Fibroblast of lung (primary cell): ENCODE data around the gene TSPAN18. TPM values are rescaled to one million over a fixed set of nuclear protein-coding genes. Genes with fewer than 3 reads are reported as not detected.

Source experiments
- DNase-seq, 2 donors: peaks; one replicate each; pipeline versions ENCODE4 v3.0.0 to v3.0.0-alpha.2; 2010; ENCODE audit warnings: low read depth in 2 of 2
- H2AFZ ChIP-seq: 2 replicates; pipeline ENCODE4 v1.5.1; 2012; ENCODE audit warnings: low read length, control low read depth, inconsistent platforms
- H3K27ac ChIP-seq: 2 replicates; pipeline ENCODE4 v1.5.1; 2011; ENCODE audit warnings: low read length, control low read depth; ENCODE audit not compliant: insufficient read depth
- H3K27me3 ChIP-seq: 2 replicates; pipeline ENCODE4 v1.5.1; 2011; ENCODE audit warnings: mild to moderate bottlenecking, low read length; ENCODE audit not compliant: control insufficient read depth, insufficient read depth
- H3K36me3 ChIP-seq: 2 replicates; pipeline ENCODE4 v1.5.1; 2011; ENCODE audit warnings: low read length; ENCODE audit not compliant: control insufficient read depth, insufficient read depth
- H3K4me1 ChIP-seq: 2 replicates; pipeline ENCODE4 v1.5.1; 2011; ENCODE audit warnings: low read length; ENCODE audit not compliant: control insufficient read depth, insufficient read depth; ENCODE audit errors: extremely low read depth
- H3K4me2 ChIP-seq: 2 replicates; pipeline ENCODE4 v1.5.1; 2011; ENCODE audit warnings: low read length, control low read depth; ENCODE audit not compliant: insufficient read depth; ENCODE audit errors: extremely low read depth
- H3K4me3 ChIP-seq, 4 experiments: fragments of 200-600 bp in 1 of 4; sonication (generic) in 1 of 4; replicated peaks in 1 of 4; 2 replicates each; pipeline ENCODE4 v1.5.1; 2011 to 2016; ENCODE audit warnings: low read length in 4 of 4, low read depth in 3 of 4, mild to moderate bottlenecking in 3 of 4, control low read depth in 2 of 4, inconsistent platforms in 1 of 4, mixed read lengths in 1 of 4; ENCODE audit not compliant: insufficient read depth in 1 of 4; ENCODE audit errors: control extremely low read depth in 1 of 4
- H3K79me2 ChIP-seq: 2 replicates; pipeline ENCODE4 v1.5.1; 2012; ENCODE audit warnings: mild to moderate bottlenecking, low read length, inconsistent platforms; ENCODE audit not compliant: control insufficient read depth, insufficient read depth
- H3K9ac ChIP-seq: 2 replicates; pipeline ENCODE4 v1.5.1; 2011; ENCODE audit warnings: mild to moderate bottlenecking, low read length, control low read depth; ENCODE audit not compliant: insufficient read depth
- H3K9me3 ChIP-seq: 2 replicates; pipeline ENCODE4 v1.5.1; 2012; ENCODE audit warnings: low read depth, low read length; ENCODE audit not compliant: control insufficient read depth, insufficient read depth
- H4K20me1 ChIP-seq: 2 replicates; pipeline ENCODE4 v1.5.1; 2011; ENCODE audit warnings: low read length; ENCODE audit not compliant: control insufficient read depth, insufficient read depth; ENCODE audit errors: extremely low read depth
- EZH2 ChIP-seq: IDR thresholded peaks from 2 replicates; pipeline ENCODE4 v1.5.1; 2012; ENCODE audit warnings: low read length, control low read depth, mild to moderate bottlenecking; ENCODE audit errors: missing control alignments
- polyA plus RNA-seq, 2 donors: library from polyadenylated mRNA; depleted of rRNA in 1 of 2; stranded (reverse) in 1 of 2; unstranded in 1 of 2; fragments of >200 nt; gene quantifications; 2 replicates each; pipeline ENCODE4 v1.2.1, GENCODE V29; 2011 to 2012; ENCODE audit warnings: missing spikeins in 1 of 2
- total RNA-seq: library from RNA; depleted of rRNA; stranded (reverse); fragments of >200 nt; gene quantifications from 2 replicates; pipeline ENCODE4 v1.2.1, GENCODE V29; 2014
- TF ChIP-seq, protein P1 (sequence below), 2 donors: IDR thresholded peaks in 1 of 2; conservative IDR thresholded peaks in 1 of 2; 1 replicate in 1 of 2; 2 replicates in 1 of 2; pipeline ENCODE4 v1.5.1; 2011 to 2012; ENCODE audit warnings: low read length in 2 of 2, control low read depth in 1 of 2, inconsistent platforms in 1 of 2, low read depth in 1 of 2, mild to moderate bottlenecking in 1 of 2

TSPAN18 gene
- total and polyA plus RNA-seq, 2 donors (not counting 1 experiment from before 2014, with no cell fraction given): 0.15 TPM; not detected in 1

DNA sequence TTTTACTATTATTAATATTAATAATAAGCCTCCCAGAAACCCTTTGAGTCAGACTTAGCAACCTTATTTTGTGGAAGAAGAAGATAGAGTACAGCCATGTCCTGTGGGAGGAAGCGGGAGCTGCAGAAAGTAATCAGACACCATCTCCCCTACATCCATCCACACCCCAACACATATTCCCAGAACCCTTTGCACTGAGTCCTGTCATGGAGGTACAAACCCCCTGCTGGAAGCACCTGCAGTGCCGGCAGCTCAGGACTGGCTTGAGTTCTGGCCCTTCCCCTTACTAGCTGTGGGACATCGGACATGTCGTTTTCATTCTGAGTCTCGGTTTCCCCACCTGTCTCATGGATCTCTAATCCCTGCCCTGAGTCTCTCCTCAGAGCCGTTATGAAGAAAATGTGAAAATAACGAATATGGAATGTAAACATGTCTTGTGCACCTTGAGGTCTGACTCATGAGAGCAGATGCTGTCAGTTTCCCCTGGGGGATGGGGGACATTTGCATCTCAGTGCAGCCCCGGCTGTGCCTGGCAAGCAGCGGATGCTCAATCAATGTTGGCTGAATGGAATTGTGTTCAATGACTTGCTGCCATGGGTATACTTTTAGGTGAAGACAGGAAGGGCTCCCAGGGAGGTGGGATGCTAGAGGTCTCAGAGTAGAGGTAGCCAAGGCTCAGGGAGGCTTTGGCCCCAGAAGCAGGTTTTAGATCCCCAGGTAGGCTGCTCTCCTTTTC is 178.5 kb downstream of the TSPAN18 start:
- Histone ChIP-seq H3K9ac (no peak overlapping the region), H3K79me2 (no peaks in the 10 kb centered on the region)

DNA sequence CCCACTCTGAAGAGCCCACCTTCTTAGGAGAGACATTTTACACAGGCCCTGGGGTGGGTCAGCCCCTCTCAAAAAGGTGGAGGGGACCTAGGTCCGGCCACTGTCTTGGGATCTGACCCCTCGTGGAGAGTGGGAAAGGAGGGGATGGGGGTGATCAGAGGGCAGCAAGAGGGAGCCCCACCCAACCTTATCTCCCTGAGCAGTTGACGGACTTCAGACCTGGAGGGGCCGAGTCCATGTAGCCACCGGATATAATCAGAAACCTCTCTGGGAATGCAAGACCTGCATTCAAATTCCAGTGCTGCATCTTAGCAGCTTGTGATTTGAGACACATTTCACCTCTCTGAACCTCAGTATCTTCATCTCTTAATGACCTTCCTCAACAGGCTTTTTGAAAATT is 179.9 kb downstream of the TSPAN18 start:
- TF ChIP-seq, protein P1, sequence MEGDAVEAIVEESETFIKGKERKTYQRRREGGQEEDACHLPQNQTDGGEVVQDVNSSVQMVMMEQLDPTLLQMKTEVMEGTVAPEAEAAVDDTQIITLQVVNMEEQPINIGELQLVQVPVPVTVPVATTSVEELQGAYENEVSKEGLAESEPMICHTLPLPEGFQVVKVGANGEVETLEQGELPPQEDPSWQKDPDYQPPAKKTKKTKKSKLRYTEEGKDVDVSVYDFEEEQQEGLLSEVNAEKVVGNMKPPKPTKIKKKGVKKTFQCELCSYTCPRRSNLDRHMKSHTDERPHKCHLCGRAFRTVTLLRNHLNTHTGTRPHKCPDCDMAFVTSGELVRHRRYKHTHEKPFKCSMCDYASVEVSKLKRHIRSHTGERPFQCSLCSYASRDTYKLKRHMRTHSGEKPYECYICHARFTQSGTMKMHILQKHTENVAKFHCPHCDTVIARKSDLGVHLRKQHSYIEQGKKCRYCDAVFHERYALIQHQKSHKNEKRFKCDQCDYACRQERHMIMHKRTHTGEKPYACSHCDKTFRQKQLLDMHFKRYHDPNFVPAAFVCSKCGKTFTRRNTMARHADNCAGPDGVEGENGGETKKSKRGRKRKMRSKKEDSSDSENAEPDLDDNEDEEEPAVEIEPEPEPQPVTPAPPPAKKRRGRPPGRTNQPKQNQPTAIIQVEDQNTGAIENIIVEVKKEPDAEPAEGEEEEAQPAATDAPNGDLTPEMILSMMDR (conservative IDR thresholded peaks at IDR 0.05 in 1 of 2, IDR thresholded peaks at IDR 0.05 in 1 of 2; ENCODE audit: low read depth in 1 of 2, low read length in 2 of 2): no peak
- no peak for TF ChIP-seq EZH2
- no peaks in the 10 kb centered on the region for H3K36me3 ChIP-seq
- peaks cover 19% of the 10 kb centered on the region for H3K27me3 ChIP-seq
- no peak overlapping the region for H3K27ac ChIP-seq
- no peak overlapping the region for H3K4me3 ChIP-seq
- no peaks in the 10 kb centered on the region for H3K4me1 ChIP-seq
- no peak overlapping the region for H3K9ac ChIP-seq
- no peak for DNase-seq
- no peaks in the 10 kb centered on the region for H4K20me1 ChIP-seq
- no peak overlapping the region for H3K4me2 ChIP-seq
- H2AFZ ChIP-seq: no peak overlapping the region
- H3K79me2 ChIP-seq: no peaks in the 10 kb centered on the region
- H3K9me3 ChIP-seq: no peaks in the 10 kb centered on the region

More for the DNA sequence above, 178.5 kb downstream of the TSPAN18 start:
- DNase-seq: peak in 1 of 2 donors; percentile 23
- TF ChIP-seq, protein P1 (conservative IDR thresholded peaks at IDR 0.05 in 1 of 2, IDR thresholded peaks at IDR 0.05 in 1 of 2; ENCODE audit: low read depth in 1 of 2, low read length in 2 of 2): no peak
- no peak for TF ChIP-seq EZH2
- Histone ChIP-seq H3K27ac (no peak overlapping the region), H3K4me3 (no peak overlapping the region), H3K9me3 (no peaks in the 10 kb centered on the region), H3K27me3 (peaks cover 19% of the 10 kb centered on the region), H4K20me1 (no peaks in the 10 kb centered on the region), H3K4me1 (no peaks in the 10 kb centered on the region), H3K36me3 (no peaks in the 10 kb centered on the region), H3K4me2 (no peak overlapping the region), H2AFZ (no peak overlapping the region)

DNA sequence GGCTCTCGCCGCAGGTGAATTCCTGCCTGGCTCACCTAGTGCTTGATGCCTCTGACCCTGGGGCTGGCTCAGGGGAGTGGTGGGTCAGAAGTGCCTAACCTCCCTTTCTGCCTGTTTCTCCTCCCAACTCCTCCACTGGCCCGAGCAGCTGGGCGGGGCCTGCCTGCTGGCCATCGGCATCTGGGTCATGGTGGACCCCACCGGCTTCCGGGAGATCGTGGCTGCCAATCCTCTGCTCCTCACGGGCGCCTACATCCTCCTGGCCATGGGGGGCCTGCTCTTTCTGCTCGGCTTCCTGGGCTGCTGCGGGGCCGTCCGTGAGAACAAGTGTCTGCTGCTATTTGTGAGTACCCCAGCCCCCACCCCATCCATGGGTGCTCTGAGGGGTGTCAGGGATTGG is 182.8 kb downstream of the TSPAN18 start:
- H2AFZ ChIP-seq: no peak overlapping the region
- no peak overlapping the region for H3K27ac ChIP-seq
- H3K36me3 ChIP-seq: no peaks in the 10 kb centered on the region
- no peak overlapping the region for H3K4me2 ChIP-seq
- no peaks in the 10 kb centered on the region for H4K20me1 ChIP-seq
- no peak for TF ChIP-seq EZH2
- TF ChIP-seq, protein P1 (conservative IDR thresholded peaks at IDR 0.05 in 1 of 2, IDR thresholded peaks at IDR 0.05 in 1 of 2; ENCODE audit: low read depth in 1 of 2, low read length in 2 of 2): no peak
- no peak overlapping the region for H3K4me3 ChIP-seq
- no peaks in the 10 kb centered on the region for H3K4me1 ChIP-seq
- H3K27me3 ChIP-seq: peaks cover 9% of the 10 kb centered on the region
- no peak for DNase-seq
- no peak overlapping the region for H3K9ac ChIP-seq
- H3K9me3 ChIP-seq: no peaks in the 10 kb centered on the region
- H3K79me2 ChIP-seq: no peaks in the 10 kb centered on the region
